IPS DF 19.7 (cell line): ENCODE data around the gene DDX43.
A peak's percentile ranks its signal among the peaks of the same experiment; 100 is the strongest.
"Not testable (repeated sequence)": the region's sequence is repeated elsewhere in the genome, so short reads cannot be mapped to it uniquely, and the experiment has no call there.

Experiments
- DNase-seq: peaks from one replicate; pipeline ENCODE4 v3.0.0-alpha.2; 2013; ENCODE audit warnings: low read depth, low spot score

The DDX43 gene

DNA sequence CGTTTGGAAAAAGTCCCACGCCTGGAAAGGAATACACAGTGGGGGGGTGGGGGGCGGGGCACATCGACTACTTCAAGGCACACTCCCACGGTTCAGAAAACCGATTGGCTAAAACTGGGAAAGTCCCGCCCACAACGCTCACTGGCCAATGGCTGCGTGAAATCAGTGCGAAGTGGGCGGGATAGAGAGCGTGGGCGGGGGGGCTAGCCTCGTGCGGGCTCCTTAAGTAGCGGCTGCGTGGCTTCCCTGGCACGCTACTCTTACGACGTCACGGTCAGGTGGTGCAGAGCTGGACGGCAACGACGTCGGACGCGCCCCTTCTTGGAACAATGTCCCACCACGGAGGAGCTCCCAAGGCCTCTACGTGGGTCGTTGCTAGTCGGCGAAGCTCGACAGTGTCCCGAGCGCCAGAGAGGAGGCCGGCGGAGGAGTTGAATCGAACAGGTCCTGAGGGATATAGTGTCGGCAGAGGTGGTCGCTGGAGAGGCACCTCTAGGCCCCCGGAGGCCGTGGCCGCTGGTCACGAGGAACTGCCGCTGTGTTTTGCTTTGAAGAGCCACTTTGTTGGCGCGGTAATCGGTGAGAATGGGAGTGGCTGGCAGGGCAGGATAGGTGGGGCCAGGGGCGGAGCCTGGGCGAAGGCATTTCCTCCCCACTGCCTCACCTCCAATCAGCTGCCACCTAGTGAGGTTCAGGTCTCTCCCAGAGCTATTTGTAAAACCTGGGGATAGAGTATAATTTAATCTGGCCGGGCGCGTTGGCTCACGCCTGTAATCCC is at the start of gene DDX43:
DDX43 (plus strand) TSS at position 252 of the 778 bp plus-strand sequence; CDS start at position 330, 78 bp downstream.
- DNase-seq, result no peak

DNA sequence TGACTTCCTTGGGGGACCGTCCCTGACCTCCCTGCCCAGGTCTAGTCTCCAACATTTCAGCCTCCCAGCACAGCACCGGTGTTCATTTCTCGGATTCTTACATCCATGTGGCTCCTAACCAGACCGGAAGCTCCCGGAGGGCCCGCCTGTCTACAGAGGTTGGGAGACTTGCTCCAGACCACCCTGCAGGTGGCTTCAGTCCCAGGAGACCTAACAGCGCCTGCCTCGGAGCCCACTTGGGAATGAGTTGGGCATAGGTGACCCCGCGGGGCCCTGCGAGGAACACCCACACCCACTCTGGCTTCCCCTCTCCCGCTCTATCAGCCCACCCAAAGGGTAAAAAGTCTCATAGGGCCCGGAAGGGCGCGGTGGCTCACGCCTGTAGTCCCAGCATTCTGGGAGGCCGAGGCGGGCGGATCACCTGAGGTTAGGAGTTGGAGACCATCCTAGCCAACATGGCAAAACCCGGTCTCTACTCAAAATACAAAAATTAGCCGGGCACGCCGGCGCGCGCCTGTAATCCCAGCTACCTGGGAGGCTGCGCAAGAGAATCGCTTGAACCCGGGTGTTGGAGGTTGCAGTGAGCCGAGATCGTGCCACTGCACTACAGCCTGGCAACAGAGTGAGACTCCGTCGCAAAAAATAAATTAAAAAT is 46.0 kb upstream of the DDX43 start:
- DNase-seq, result no peak

GRCh38 chr6:73349311-73349710 is 45.3 kb upstream of the DDX43 start:
- DNase-seq, result peak; percentile 97

DNA sequence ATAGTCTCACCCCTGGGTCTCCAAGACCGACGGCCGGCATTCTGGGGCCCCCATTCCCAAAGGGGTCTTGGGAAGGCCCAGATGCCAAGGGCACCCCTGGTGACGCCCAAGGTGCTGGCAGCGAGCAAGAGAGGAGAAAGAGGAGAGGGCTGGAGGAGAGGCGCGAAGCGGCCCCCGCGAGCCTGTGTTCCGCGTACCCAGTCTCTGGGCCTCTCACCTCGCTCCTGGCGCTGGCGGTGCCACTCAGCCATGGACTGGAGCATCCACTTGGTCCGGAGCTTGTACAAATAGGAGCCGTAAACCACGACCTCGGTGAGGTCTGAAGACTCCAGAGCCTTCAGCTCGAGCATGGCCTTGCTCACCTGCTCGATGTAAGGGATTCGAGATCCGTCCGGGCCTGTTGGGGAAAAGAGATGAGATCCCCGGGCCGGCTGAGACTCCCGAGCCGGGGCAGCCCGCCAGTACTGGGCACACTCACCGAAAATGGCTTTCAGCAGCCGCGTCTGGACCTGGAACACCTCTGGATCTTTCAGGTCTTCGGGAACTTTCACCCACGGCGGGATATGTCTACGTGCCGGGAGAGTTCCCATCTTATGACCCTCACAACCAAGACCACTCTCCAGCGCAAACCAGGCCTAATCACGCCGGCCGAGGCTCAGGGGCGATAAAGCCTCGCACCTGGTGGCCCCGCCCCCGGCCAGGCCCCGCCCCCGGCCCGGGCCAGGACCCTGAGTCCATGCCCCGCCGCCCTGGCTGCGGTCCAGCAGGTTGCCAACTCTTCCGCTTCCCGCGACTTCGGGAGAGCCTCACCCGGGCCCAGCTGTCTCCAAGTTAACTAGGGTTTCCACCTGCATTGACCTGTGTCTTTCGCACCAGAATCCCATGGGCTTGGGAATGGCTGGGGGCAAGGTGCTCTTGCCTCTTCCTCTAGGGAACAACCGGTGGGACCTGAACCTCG is 40.7 kb upstream of the DDX43 start, which contains the start of gene DPPA5:
DPPA5 (minus strand) TSS at position 641 of the 958 bp plus-strand sequence; CDS start at position 590, 51 bp downstream.
- DNase-seq, result no peak

DNA sequence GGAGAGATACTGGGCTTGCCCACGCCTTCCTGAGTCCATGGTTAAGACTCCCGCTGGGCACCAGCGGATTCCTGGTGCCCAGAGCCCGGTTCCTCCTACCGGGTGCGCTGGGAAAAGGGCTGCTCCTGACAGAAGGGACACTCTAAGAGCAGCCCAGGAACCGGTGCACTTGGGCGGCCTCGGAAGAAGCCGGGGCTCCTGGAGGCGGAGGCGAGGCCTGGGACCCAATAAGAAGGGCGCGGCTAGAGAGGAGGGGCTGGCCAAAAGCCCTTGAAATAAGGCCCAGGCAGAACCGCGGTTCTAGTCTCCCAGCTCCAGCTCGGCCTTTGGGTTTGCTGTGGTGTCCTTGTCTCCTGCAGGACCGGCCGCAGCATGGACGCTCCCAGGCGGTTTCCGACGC is 32.3 kb upstream of the DDX43 start, which contains the start of gene KHDC3L:
KHDC3L (plus strand) TSS at position 301 of the 400 bp plus-strand sequence; CDS start at position 373, 72 bp downstream.
- DNase-seq, result no peak

- DNase-seq, result no peak
These were observed 31.6 kb upstream of the DDX43 start for GRCh38 chr6:73362869-73363536.

DNA sequence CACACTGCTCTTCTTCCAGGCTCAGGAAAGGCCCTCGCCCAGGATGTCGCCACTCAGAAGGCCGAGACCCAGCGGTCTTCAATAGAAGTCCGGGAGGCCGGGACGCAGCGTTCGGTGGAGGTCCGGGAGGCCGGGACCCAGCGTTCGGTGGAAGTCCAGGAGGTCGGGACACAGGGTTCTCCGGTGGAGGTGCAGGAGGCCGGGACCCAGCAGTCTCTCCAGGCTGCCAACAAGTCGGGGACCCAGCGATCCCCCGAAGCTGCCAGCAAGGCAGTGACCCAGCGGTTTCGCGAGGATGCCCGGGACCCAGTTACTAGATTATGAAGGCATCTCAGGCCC is 31.1 kb upstream of the DDX43 start:
- no peak for DNase-seq

DNA sequence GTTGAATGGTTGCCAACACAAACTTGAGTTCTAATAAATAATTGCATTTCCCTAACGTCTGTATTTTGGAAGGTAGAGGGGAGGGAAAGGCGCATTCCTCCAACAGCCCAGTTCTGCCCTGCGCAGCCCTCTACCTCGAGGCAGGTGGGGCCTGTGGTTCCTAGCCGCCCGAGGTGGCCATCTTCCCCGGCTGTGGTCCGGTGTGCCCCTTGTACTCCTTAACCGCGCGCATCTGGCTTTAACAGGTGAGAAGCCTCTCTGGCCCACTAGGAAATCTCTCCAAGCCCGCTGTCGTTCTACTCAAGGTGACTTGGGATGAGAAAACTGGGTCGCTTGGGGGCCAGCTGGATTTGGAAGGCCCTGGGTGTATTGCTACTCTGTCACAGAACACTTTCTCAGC is 30.5 kb upstream of the DDX43 start:
- no peak for DNase-seq

DNA sequence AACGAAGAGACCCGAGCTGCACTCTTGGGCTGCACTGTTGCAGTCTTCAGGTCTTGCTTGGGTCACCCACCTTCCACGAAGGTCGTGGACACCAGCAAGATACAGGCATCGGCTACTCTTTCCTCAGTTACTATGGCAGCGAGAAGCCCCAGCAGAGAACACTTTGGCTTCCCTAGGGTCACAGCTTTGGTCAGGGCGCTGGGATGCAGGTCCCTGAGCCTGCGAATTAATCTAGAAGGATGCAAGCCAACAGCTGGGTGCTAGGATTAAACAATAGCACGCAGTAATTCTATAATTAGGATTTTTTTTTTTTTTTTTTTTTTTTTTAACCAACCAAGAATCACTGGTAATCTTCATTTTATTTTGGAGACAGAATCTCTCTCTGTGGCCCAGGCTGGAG is 30.1 kb upstream of the DDX43 start:
- no peak for DNase-seq

GRCh38 chr6:73367761-73368355 is 26.8 kb upstream of the DDX43 start:
- DNase-seq, result no peak

DNA sequence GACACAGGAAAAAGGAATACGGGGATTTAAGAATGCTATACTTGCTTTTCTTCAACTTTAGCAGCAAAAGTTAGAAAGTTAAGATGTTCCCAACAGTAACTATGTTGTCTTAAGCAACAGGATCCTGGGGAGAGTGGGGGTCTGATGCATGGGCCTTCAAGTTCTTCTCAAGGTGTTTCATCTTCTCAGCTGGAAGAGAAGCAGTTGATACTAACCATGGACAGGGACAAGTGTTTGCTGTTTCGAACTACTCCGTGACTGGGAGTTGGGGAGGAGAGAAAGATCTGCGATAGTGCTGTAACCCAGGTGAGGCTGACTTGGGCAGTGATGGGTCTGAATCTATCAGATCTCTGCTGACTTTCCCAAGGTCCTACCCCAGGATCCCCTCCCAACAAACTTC is 26.0 kb upstream of the DDX43 start:
- no peak for DNase-seq

DNA sequence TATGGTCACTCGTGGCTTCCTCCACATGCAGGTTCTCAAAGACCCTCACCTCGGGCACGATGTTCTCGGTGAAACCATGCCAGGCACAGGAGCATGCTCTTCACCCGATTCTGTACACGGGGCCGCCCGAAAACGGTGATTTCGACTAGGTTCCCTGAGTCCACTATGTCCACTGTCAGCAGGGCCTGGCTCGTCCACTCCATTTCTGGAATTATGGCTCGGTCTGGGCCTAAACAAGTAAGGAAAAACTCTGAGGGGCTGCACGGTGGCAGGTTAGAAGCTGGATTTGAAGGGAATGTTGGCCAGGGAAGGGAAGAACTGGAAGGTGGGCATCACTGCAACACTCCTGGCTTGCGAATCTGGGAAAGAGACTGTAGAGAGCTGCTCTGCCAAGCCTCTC is 25.5 kb upstream of the DDX43 start:
- no peak for DNase-seq

DNA sequence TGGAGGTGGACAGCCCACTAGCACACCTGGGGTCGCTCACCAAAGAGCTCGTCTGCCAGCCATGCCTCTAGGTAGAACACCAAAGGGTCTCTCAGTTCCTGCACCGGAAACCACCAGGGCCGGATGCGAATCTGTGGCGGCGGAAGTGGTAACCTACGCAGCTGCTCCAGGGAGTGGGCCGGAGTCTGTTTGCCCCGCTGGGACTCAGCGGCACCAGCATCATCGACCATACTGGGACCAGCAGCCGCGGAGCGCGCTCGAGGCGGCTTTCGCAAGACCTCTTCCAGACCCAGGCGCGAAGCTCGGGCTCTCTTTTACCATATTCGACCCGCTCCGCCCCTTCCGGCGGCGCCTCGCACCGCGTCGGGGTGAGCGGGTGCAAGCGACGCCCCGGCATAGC is 25.1 kb upstream of the DDX43 start, which contains the start of gene OOEP:
OOEP (minus strand) TSS at position 335 of the 400 bp plus-strand sequence; CDS start at position 230, 105 bp downstream.
- no peak for DNase-seq

DNA sequence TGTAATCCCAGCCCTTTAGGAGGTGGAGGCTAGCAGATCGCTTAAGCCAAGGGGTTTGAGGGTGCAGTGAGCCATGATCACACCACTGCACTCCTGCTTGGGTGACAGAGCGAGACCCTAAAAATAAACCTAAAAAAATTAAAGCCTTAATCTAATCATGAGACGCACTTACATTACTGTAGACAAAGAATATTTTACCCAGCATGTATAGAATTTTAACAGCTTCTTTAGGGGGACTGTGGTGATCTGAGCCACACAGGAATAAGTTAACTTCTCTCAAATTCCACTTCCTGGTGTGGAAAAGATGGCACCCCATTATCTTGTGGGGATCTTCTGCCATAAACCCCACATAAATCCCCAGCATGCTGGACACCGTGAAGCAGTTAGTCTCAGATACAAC is 22.6 kb upstream of the DDX43 start:
- DNase-seq, result no peak

DNA sequence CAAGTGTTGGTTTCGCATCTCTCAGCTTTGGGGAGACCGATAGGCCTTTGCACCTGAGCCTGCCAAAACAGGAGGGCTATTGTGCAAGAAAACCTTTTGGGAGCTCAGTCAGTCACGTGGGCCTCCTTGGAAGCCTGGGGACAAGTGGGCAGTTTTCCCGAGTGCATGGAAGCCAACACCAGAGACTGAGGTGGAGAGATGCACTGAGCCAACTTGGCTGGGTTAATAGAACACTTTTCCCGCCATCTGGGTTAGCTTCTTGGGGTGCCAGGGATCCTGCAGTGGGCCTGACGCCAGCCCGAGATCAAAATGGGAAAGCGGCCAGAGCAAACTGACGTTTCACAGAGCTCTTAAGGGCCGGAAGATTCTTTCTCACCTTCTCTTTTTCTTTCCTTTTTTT is 22.1 kb upstream of the DDX43 start:
- DNase-seq, result no peak

DNA sequence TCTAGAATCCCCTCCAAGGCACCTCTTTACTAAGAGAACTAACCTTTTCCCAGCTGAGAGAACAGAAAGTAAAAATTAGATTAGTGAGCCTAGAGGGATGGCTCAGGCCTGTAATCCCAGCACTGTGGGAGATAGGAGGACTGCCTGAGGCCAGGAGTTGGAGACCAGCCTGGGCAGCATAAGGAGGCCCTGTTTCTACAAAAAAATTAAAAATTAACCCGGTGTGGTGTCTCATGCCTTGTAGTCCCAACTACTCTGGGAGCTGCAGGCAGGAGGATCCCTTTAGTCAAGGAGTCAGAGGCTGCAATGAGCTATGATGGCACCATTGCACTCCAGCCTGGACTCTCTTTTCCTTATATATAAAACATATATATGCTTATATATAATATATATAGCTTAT is 19.4 kb upstream of the DDX43 start:
- DNase-seq, result no peak

DNA sequence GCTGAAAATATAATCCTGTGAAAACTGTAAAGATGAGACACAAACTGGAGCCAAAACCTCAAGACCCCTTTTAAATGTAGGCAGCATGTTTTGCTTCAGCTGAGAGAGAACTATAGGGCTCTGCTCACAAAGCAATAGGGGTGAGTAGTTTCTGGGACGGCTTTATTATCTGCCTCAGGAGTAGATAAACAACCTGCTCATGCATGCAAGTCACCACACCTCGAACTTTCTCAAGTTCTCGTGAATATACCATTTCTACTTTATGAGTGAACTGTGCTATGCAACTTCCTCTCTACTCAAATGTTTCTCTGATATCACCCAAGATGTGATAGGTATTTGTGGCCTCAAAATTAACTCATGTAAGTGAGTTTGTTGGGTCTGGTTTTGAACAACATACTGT is 17.4 kb upstream of the DDX43 start:
- no peak for DNase-seq

DNA sequence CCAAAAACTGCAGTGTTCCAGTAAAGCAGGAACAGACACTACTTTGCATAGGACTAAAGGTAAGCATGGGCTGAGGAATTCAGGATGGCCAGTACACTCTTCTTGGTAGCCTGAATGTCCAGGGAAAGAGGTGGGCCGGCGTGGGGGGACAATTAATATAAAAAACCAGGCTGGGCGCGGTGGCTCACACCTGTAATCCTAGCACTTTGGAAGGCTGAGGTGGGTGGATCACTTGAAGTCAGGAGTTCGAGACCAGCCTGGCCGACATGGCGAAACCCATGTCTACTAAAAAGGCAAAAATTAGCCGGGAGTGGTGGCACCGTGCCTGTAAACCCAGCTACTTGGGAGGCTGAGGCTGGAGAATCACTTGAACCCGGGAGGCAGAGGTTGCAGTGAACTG is 13.1 kb upstream of the DDX43 start:
- not testable (repeated sequence) for DNase-seq

GRCh38 chr6:73382462-73383113 is 12.0 kb upstream of the DDX43 start:
- no peak for DNase-seq

- no peak for DNase-seq
These were observed 6.2 kb upstream of the DDX43 start for GRCh38 chr6:73388433-73388799.
